Measurements from ENCODE around the gene SYCN. TPM values are rescaled to one million over a fixed set of nuclear protein-coding genes. Genes with fewer than 3 reads are reported as not detected.

The SYCN gene
- total and polyA plus RNA-seq, 2 of the 8 experiments (the other 6 are each of a cell fraction or from before 2014, with no cell fraction given), result not detected

DNA sequence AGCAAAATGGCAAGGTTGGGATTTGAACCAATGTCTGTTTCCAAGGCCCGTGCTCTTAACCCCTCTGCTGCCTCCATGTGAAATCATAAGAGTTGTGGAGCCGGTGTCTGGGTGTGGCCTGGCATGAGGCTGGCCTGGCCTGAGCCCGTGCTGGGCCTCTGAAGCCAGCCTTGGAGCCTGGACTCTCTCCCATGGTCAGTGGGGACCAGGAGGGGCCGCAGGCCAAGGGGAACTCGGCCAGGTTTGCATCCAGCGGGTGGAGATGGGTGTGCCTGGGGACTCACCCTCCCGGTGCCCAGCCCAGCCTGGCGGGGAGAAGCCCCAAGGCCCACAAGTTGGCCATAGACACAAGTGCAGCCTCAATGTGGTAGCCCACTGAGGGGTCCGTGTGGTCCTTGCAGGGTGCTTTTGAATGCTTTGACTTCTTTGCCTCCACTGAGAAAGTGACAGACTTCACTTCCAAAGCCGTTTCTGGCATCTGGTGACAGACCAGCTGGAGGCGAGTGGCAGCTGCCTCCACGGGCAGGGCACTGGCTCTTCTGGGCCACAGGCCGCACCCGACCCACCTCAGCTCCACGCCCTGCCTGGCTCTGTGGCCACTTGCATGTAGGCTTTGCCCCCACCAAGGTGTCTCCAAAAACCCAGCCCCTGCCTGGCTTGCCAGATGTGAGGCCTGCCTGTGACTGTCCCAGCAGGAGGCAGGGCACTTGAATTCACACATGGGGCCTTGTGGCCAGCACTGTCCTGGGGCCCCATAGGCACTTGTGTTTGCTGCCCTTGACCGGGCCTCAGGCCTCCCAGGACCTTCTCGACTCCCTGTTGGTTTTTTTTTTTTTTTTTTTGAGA lies 33.5 kb downstream of the SYCN start (continued):
- TF ChIP-seq ATF3 (IDR thresholded peaks at IDR 0.05; ENCODE audit: insufficient read depth, low read depth, low read length), result no peak
- no peak for TF ChIP-seq GTF2F1 (IDR thresholded peaks at IDR 0.05; ENCODE audit: borderline replicate concordance, low read depth, low read length)
- no peak for TF ChIP-seq SP4 (IDR thresholded peaks at IDR 0.05; ENCODE audit: low read length)
- TF ChIP-seq POLR2A (IDR thresholded peaks at IDR 0.05; ENCODE audit: control extremely low read depth in 1 of 2, low read depth in 2 of 2, low read length in 2 of 2), result no peak

Data from H1 (cell line).